Measurements from ENCODE around the gene HMCN2.

GRCh38 chr9:130395810-130396435, 130.4 kb downstream of the HMCN2 start:
- TF ChIP-seq CTCF (IDR thresholded peaks at IDR 0.05) = no peak
- TF ChIP-seq POLR2A (IDR thresholded peaks at IDR 0.05) = no peak

Measured in uterus (tissue), 2 donors.